Liver (tissue), 9 donors: ENCODE measurements around the gene KIF2B. TPM values are rescaled to one million over a fixed set of nuclear protein-coding genes. Genes with fewer than 3 reads are reported as not detected.

Experiments used
- DNase-seq: peaks from one replicate; pipeline ENCODE4 v3.0.0-alpha.2; 2017; ENCODE audit warnings: low spot score
- H3K27ac ChIP-seq, 2 donors: one replicate each; pipeline ENCODE4 v1.7.0; 2013; ENCODE audit warnings: inconsistent platforms in 2 of 2, low read length in 2 of 2, control low read depth in 1 of 2, low read depth in 1 of 2, mild to moderate bottlenecking in 1 of 2
- H3K27me3 ChIP-seq, 4 donors: one replicate each; pipeline versions ENCODE4 v1.6.1 to v1.7.0; 2013; ENCODE audit warnings: low read length in 3 of 4, inconsistent platforms in 1 of 4, mild to moderate bottlenecking in 1 of 4, moderate library complexity in 1 of 4; ENCODE audit not compliant: control insufficient read depth in 4 of 4, insufficient read depth in 4 of 4
- H3K36me3 ChIP-seq, 4 donors: one replicate each; pipeline versions ENCODE4 v1.6.1 to v1.7.0; 2013; ENCODE audit warnings: low read length in 3 of 4, mild to moderate bottlenecking in 3 of 4, low read depth in 1 of 4, moderate library complexity in 1 of 4; ENCODE audit not compliant: control insufficient read depth in 4 of 4, insufficient read depth in 3 of 4
- H3K4me1 ChIP-seq, 4 donors: one replicate each; pipeline versions ENCODE4 v1.6.1 to v1.7.0; 2013; ENCODE audit warnings: low read length in 3 of 4, mild to moderate bottlenecking in 3 of 4, moderate library complexity in 1 of 4; ENCODE audit not compliant: control insufficient read depth in 4 of 4, insufficient read depth in 4 of 4
- H3K4me3 ChIP-seq, 3 donors: one replicate each; pipeline versions ENCODE4 v1.6.1 to v1.7.0; 2013; ENCODE audit warnings: low read length in 3 of 3, control low read depth in 1 of 3, low read depth in 1 of 3, mild to moderate bottlenecking in 1 of 3
- H3K9ac ChIP-seq, 2 donors: one replicate each; pipeline ENCODE4 v1.7.0; 2013; ENCODE audit warnings: low read length in 2 of 2, mild to moderate bottlenecking in 2 of 2, moderate library complexity in 2 of 2, control low read depth in 1 of 2, low read depth in 1 of 2
- H3K9me3 ChIP-seq, 4 donors: one replicate each; pipeline versions ENCODE4 v1.6.1 to v1.7.0; 2013; ENCODE audit warnings: low read length in 3 of 4; ENCODE audit not compliant: control insufficient read depth in 4 of 4
- EGR1 ChIP-seq, 2 donors: IDR thresholded peaks; 2 replicates each; pipeline ENCODE4 v1.6.1; 2016 to 2018; ENCODE audit warnings: antibody characterized with exemption in 2 of 2, low read depth in 2 of 2
- GABPA ChIP-seq, 2 donors: IDR thresholded peaks in 1 of 2; conservative IDR thresholded peaks in 1 of 2; 2 replicates each; pipeline ENCODE4 v1.6.1; 2016; ENCODE audit warnings: antibody characterized with exemption in 2 of 2, mild to moderate bottlenecking in 1 of 2, moderate library complexity in 1 of 2
- HNF4G ChIP-seq: IDR thresholded peaks from 2 replicates; pipeline ENCODE4 v1.6.1; 2016; ENCODE audit warnings: antibody characterized with exemption
- NR2F2 ChIP-seq: IDR thresholded peaks from 2 replicates; pipeline ENCODE4 v1.6.1; 2016; ENCODE audit warnings: antibody characterized with exemption
- RXRA ChIP-seq, 2 donors: IDR thresholded peaks; 2 replicates each; pipeline ENCODE4 v1.6.1; 2017 to 2018; ENCODE audit warnings: antibody characterized with exemption in 2 of 2, mild to moderate bottlenecking in 1 of 2
- SP1 ChIP-seq: IDR thresholded peaks from 2 replicates; pipeline ENCODE4 v1.6.1; 2018; ENCODE audit warnings: antibody characterized with exemption, mild to moderate bottlenecking
- TAF1 ChIP-seq: conservative IDR thresholded peaks from 2 replicates; pipeline ENCODE4 v1.6.1; 2016; ENCODE audit warnings: antibody characterized with exemption, mild to moderate bottlenecking
- WGBS: extraction: QIAGEN DNeasy Blood & Tissue Kit; methylation state at CpG from one replicate; pipeline ENCODE4 v1.1.7; 2013; 5-methylcytosine and 5-hydroxymethylcytosine counted together
- polyA plus RNA-seq, 2 donors: library from polyadenylated mRNA; stranded (reverse) in 1 of 2; unstranded in 1 of 2; fragments of 200-250 nt in 1 of 2; fragments of >200 nt in 1 of 2; fragmentation: Nextera tagmentation in 1 of 2; extraction: Ambion mirVana in 1 of 2; gene quantifications; one replicate each; pipeline versions ENCODE4 v1.2.1 to v1.2.3, GENCODE V29; 2013 to 2015
- total RNA-seq, 2 donors: library from RNA; depleted of rRNA; stranded (reverse); fragments of >200 nt; gene quantifications; one replicate each; pipeline ENCODE4 v1.2.3, GENCODE V29; 2014
- TF ChIP-seq, protein P1 (sequence below): IDR thresholded peaks from 2 replicates; pipeline ENCODE4 v1.6.1; 2016; ENCODE audit warnings: antibody characterized with exemption, mild to moderate bottlenecking
- TF ChIP-seq, protein P2 (sequence below): IDR thresholded peaks from 2 replicates; pipeline ENCODE4 v1.6.1; 2016; ENCODE audit warnings: antibody characterized with exemption
- TF ChIP-seq, protein P3 (sequence below): IDR thresholded peaks from 2 replicates; pipeline ENCODE4 v1.6.1; 2016; ENCODE audit warnings: antibody characterized with exemption
- donor health status: healthy.
- donor health status: healthy.
- donor health status: healthy.
- donor health status: healthy.
- donor health status: healthy.

Gene KIF2B
- total and polyA plus RNA-seq, 4 donors: not detected

DNA sequence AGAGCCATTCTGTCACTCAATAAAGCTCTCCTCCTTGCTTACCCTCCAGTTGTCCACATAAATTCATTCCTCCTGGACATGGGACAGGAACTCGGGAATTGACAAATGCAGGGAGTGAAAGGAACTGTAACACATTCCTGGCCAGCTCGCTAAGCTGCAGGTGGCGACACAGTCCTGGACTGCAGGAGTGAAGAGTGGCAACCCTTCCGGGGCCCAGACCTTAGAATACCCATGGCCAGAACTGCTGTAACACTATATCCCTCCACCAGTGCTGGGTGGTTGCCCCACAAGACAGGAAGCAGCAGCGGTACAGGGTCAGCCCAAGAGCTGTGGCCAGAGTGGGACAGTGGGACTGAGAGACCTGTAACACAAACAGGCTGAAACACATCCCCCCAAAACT, 30.3 kb upstream of the KIF2B start (continued):
- TF ChIP-seq, protein P1, sequence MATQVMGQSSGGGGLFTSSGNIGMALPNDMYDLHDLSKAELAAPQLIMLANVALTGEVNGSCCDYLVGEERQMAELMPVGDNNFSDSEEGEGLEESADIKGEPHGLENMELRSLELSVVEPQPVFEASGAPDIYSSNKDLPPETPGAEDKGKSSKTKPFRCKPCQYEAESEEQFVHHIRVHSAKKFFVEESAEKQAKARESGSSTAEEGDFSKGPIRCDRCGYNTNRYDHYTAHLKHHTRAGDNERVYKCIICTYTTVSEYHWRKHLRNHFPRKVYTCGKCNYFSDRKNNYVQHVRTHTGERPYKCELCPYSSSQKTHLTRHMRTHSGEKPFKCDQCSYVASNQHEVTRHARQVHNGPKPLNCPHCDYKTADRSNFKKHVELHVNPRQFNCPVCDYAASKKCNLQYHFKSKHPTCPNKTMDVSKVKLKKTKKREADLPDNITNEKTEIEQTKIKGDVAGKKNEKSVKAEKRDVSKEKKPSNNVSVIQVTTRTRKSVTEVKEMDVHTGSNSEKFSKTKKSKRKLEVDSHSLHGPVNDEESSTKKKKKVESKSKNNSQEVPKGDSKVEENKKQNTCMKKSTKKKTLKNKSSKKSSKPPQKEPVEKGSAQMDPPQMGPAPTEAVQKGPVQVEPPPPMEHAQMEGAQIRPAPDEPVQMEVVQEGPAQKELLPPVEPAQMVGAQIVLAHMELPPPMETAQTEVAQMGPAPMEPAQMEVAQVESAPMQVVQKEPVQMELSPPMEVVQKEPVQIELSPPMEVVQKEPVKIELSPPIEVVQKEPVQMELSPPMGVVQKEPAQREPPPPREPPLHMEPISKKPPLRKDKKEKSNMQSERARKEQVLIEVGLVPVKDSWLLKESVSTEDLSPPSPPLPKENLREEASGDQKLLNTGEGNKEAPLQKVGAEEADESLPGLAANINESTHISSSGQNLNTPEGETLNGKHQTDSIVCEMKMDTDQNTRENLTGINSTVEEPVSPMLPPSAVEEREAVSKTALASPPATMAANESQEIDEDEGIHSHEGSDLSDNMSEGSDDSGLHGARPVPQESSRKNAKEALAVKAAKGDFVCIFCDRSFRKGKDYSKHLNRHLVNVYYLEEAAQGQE: no peak
- TF ChIP-seq, protein P2, sequence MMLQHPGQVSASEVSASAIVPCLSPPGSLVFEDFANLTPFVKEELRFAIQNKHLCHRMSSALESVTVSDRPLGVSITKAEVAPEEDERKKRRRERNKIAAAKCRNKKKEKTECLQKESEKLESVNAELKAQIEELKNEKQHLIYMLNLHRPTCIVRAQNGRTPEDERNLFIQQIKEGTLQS: no peak
- no peak for TF ChIP-seq NR2F2

DNA sequence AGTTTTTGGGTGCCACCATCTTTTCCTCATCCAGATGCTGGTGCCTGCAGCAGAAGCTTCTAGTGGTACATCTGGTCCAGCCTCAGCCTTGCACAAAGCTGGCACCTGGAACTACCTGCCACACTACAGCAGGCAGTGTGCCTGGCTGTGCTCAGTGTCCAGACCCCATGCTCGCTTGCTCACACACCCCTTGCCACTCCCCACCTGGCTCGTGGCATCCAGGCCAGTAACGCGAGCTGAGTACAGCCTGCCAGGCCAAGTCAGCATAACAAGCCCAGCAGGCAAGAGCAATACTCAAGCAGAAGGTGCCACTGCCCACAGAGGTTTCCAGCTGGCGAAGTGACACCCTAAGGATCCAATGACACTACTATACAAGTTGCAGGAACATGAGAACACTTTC, 29.7 kb upstream of the KIF2B start:
- 82% methylated on average over 5 of the region's 5 CpGs for WGBS
- peaks cover 0 to 4% (median 0%) of the 10 kb centered on the region in 4 donors for H3K27me3 ChIP-seq
- TF ChIP-seq TAF1 (no peak), GABPA (IDR thresholded peaks at IDR 0.05 in 1 of 2, conservative IDR thresholded peaks at IDR 0.05 in 1 of 2) (no peak), NR2F2 (no peak), SP1 (no peak), HNF4G (no peak), RXRA (IDR thresholded peaks at IDR 0.05) (no peak)
- H3K4me3 ChIP-seq: no peak overlapping the region
- H3K27ac ChIP-seq: no peak overlapping the region
- H3K36me3 ChIP-seq: no peaks in the 10 kb centered on the region
- no peaks in the 10 kb centered on the region for H3K4me1 ChIP-seq
- H3K9ac ChIP-seq: no peak overlapping the region
- H3K9me3 ChIP-seq: no peaks in the 10 kb centered on the region
- no peak for DNase-seq

DNA sequence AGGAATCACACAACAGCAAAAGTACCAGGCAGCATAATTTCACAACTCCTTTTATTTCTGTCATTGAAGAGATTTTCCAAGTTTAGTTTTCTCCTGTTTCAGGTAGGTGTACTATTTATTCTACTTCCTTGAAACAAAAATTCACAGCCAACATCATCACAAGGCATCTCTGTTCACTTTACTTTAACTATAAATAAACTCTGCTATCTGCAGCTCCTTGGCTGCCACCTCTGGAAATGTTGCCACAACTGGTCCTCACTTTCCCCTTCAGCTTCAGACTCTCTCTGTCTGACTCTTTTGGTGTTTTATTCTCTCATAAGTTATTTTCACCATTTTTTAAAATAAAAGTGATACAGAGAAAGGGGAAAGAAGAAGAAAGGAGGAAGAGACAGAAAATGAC, 27.9 kb upstream of the KIF2B start:
- no peak for TF ChIP-seq GABPA (IDR thresholded peaks at IDR 0.05 in 1 of 2, conservative IDR thresholded peaks at IDR 0.05 in 1 of 2)
- no peak for TF ChIP-seq SP1
- TF ChIP-seq, protein P3, sequence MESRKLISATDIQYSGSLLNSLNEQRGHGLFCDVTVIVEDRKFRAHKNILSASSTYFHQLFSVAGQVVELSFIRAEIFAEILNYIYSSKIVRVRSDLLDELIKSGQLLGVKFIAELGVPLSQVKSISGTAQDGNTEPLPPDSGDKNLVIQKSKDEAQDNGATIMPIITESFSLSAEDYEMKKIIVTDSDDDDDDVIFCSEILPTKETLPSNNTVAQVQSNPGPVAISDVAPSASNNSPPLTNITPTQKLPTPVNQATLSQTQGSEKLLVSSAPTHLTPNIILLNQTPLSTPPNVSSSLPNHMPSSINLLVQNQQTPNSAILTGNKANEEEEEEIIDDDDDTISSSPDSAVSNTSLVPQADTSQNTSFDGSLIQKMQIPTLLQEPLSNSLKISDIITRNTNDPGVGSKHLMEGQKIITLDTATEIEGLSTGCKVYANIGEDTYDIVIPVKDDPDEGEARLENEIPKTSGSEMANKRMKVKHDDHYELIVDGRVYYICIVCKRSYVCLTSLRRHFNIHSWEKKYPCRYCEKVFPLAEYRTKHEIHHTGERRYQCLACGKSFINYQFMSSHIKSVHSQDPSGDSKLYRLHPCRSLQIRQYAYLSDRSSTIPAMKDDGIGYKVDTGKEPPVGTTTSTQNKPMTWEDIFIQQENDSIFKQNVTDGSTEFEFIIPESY: no peak
- H3K9ac ChIP-seq: no peak overlapping the region
- H3K27ac ChIP-seq: no peak overlapping the region
- DNase-seq: no peak
- H3K27me3 ChIP-seq: peaks cover 0 to 4% (median 0%) of the 10 kb centered on the region in 4 donors
- H3K36me3 ChIP-seq: no peaks in the 10 kb centered on the region
- H3K4me1 ChIP-seq: no peaks in the 10 kb centered on the region
- no peak overlapping the region for H3K4me3 ChIP-seq
- no peaks in the 10 kb centered on the region for H3K9me3 ChIP-seq

DNA sequence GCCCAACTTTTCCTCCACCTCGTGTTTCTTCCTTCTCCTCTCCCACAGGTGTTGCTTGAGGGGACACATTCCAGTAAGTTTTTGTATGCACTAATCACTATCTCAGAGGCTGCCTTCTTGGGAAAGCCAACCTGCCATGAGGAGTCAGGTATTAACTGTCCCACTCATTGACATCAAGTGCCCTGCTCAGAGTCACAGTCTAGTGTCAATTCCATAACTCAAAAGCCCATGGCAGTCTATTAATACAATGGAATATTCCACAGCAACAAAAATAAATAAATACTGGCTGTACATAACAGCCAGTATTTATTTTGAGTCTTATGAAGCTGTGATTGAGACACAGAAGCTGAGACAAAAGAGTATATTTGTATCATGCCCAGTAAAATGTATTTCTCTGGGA, 26.1 kb upstream of the KIF2B start:
- Histone ChIP-seq H3K4me1 (no peaks in the 10 kb centered on the region), H3K4me3 (no peak overlapping the region), H3K36me3 (no peaks in the 10 kb centered on the region), H3K9ac (no peak overlapping the region), H3K27ac (no peak overlapping the region), H3K9me3 (no peaks in the 10 kb centered on the region), H3K27me3 (no peaks in the 10 kb centered on the region)
- 51% methylated on average over 1 of the region's 1 CpG for WGBS
- TF ChIP-seq GABPA (IDR thresholded peaks at IDR 0.05 in 1 of 2, conservative IDR thresholded peaks at IDR 0.05 in 1 of 2) (no peak), RXRA (IDR thresholded peaks at IDR 0.05) (no peak), EGR1 (IDR thresholded peaks at IDR 0.05; ENCODE audit: low read depth in 2 of 2) (no peak)
- TF ChIP-seq, protein P1: no peak
- DNase-seq: no peak
